HG03354 (cell line): ENCODE results near the gene TEX48.

ENCODE experiments used
- ATAC-seq: cut with Tn5 transposase; IDR thresholded peaks from one replicate; pipeline ENCODE4 v1.9.1; 2021; ENCODE audit warnings: mild to moderate bottlenecking; ENCODE audit not compliant: unreplicated experiment, poor library complexity, severe bottlenecking

Gene TEX48

DNA sequence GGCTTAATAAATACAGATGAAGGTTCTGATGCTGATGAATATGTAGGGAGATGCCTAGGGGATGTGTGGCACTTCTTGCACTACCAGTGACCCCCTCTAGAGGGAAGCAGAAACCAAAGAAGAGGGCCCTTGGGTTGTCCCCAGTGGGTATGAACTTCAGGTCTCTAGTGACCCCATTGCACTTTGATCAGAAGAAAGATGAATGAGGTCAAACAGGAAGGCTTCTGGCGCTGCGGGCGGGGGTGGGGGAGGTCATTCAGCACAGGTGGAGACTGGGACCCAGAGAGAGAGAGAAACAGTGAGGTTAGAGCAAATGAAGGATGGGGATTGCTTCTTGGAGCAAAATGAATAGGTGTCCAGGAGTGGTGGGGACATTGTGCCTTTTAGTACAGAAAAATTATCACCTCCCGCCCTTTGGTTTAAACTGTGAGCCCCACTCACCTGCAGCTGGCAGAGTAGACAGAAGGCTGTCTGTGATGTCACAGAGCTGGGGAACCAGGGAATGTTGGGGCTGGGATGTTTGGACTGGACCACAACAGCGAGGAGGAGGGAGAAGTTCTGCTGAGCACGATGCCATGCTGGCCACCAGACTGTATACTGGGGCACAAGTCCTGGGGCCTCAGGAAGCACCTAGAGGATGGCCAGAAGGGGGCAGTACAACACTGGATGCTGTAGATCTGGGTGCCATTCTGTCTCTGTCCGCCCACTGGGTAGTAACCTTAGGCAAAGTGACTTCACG lies at the start of gene TEX48:
Gene TEX48, minus strand, starts transcription at position 599 of the 739 bp plus-strand sequence. CDS start 10,469 bp downstream, outside the sequence.
- peak; percentile 84 for ATAC-seq

- no peak for ATAC-seq
Measured at GRCh38 chr9:114731701-114732100, 49.7 kb upstream of the TEX48 start.

DNA sequence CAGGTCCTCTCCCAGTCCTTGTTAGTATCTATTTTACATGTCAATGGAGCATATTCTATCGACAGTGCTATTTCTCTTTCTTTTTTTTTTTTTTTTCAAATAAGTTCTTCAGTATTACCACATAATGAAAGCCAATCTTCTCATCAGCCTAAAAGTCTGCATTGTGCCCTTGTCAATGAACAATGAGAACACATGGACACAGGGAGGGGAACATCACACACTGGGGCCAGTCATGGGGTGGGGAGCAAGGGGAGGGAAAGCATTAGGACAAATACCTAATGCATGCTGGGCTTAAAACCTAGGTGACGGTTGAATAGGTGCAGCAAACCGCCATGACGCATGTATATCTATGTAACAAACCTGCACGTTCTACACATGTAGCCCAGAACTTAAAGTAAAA lies 47.7 kb upstream of the TEX48 start:
- no peak for ATAC-seq

- no peak for ATAC-seq
Measured at GRCh38 chr9:114725930-114726329, 43.9 kb upstream of the TEX48 start.

GRCh38 chr9:114724744-114725143 lies 42.8 kb upstream of the TEX48 start:
- no peak for ATAC-seq

GRCh38 chr9:114723931-114724330 lies 41.9 kb upstream of the TEX48 start:
- no peak for ATAC-seq

GRCh38 chr9:114722937-114723620 lies 41.1 kb upstream of the TEX48 start:
- no peak for ATAC-seq

DNA sequence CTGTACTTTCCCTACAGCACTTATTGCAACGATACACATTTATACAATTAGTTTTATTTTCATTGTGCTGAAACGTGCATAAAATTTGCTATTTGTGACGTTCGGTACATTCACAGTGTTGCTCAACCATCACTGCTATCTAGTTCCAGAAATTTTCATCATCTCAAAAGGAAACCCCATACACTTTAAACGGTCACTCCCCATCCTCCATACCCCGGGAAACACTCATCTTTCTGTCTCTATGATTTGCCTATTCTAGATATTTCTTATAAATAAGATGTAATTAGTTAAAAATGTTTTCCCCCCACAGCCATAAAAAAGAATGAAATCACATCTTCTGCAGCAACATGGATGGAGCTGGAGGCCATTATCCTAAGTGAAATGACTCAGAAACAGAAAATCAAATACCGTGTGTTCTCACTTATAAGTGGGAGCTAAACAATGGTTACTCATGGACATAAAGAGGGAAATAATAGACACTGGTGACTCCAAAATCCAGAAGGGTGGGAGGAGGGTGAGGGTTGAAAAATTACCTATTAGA lies 40.2 kb upstream of the TEX48 start:
- ATAC-seq: no peak

DNA sequence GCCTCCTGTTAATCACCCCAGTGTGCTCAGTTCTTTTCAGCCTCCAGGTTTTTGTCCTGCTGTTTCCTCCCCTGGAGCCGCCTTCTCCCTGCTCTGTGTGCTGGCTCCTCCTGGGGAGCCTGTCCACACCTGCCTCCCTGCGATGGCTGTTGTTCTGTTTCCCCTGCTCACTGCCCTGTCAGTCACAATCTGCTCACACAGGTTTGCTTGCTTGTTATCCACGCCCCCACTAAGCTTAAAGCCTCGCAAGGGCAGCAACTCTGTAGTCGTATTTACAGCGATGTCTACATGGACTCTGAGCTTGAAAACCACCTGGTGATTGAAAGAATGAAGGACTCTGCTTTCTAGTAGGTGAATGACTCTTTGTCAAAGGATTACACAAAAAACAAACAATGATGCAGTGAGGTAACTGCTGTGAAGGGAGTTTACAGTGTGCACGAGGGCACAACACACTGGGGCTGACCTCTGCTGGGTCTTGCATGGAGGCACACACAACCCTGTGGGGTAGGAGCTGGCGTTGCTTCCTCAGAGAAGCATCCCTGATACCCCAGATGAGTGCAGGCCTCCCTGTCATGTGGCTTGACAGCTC lies 39.6 kb upstream of the TEX48 start:
- ATAC-seq: no peak

DNA sequence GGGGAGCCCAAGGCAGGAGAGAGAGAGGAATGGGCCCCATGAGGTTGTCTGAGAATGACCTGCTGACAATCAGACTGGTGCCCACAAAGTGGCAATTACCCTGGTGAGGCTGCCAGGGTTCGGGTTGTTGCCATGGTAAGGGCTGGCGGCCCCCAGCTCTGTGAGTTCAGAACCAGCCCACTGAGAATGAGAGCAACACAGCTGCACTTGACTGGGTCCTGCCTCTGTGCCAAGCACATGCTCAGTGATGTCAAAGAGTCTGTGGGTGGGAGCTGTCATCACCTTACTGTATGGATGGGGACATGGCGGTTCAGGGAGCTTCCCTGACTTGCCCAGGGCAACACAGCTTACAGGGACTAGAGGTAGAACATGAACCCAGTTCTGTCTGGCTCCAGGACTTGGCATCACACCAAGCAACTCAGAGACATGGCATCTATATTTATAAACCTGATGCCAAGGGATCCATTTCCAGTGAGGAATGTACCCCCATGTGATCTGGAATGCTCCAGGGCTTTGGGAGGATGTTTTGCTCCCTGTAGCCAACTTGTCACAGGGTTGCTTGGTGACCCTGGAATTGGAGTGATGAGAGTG lies 38.2 kb upstream of the TEX48 start:
- ATAC-seq: no peak

- no peak for ATAC-seq
Measured at GRCh38 chr9:114719290-114719689, 37.3 kb upstream of the TEX48 start.

- no peak for ATAC-seq
Measured at GRCh38 chr9:114718801-114719221, 36.8 kb upstream of the TEX48 start.

DNA sequence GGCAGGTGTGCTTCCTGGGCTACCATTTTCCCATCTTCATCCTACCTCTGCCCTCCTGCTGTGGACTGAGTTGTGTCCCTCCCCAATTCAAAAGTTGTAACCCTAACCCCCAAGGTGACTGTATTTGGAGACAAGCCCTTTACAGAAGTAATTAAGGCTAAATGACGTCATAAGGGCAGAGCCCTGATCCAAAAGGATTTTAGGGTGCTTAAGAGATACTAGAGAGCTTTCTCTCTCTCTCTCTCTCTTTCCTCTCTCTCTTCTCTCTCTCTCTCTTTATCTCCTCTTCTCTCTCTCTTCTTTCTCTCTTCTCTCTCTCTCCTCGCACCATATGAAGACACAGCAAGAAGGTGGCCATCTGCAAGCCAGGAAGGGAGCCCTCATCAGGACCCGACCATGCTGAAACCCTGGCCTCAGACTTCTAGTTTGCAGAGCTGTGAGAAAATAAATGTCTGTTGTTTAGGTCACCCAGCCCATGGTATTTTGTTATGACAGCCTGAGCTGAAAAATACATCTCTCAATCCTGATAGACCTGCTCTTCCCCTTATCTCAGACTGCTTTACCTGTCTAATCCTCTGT lies 36.0 kb upstream of the TEX48 start:
- no peak for ATAC-seq

DNA sequence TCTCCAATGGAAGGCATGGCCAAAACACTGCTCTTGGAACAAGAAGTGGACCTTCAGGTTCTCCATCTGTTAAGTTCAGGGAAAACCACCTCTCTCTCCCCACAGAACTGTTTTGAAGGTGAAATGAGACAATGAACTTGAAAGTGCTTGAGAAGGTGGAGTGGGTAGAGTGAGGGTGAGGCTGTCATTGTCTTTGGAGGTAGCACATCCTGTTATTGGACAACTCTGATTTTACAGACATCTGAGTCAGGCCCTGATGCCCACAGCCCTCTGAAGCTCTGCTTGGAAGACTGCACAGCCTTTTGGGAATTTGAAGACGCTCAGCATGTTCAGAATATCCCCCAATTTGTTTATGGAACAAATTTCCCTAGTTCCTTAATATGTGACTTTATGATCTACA lies 27.6 kb upstream of the TEX48 start:
- ATAC-seq: no peak

- no peak for ATAC-seq
Measured at GRCh38 chr9:114706711-114707110, 24.7 kb upstream of the TEX48 start.

- ATAC-seq: no peak
Measured at GRCh38 chr9:114701988-114702387, 20.0 kb upstream of the TEX48 start.

DNA sequence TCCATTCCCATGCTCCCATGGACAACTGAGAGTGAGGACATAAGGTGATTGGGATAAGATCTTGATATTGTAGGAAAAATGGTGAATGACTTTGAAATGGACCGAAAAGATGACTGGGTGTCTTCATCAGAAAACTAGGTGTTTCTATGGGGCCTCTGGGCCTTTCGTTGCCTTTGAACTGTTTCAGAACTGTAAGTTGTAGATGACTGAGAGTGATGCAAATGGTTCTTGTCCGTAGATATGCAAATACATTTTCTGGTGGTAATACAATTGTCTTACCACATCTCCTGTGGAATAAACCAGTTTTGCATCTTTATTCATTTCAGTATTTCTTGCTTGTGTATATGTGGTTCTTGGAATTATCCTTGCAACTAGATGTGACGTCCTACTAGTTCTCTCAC lies 16.0 kb upstream of the TEX48 start:
- ATAC-seq: peak; percentile 57

GRCh38 chr9:114696814-114697544 lies 15.0 kb upstream of the TEX48 start:
- ATAC-seq: peak; percentile 76

- ATAC-seq: no peak
Measured at GRCh38 chr9:114695948-114696347, 14.0 kb upstream of the TEX48 start.
